ENCODE results near the gene GUCA1A.
"Not testable (repeated sequence)": the region's sequence is repeated elsewhere in the genome, so short reads cannot be mapped to it uniquely, and the experiment has no call there.

GUCA1A gene

GRCh38 chr6:42150254-42150653 lies 22.9 kb upstream of the GUCA1A start:
- no peaks in the 10 kb centered on the region for H3K9me3 ChIP-seq (ENCODE audit: control insufficient read depth in 1 of 2, low read length in 2 of 2)
- H3K4me1 ChIP-seq (ENCODE audit: control insufficient read depth in 1 of 2, insufficient read depth in 2 of 2, low read length in 2 of 2), result no peaks in the 10 kb centered on the region
- no peak overlapping the region for H3K4me3 ChIP-seq (ENCODE audit: low read depth in 1 of 2, low read length in 2 of 2)
- H3K36me3 ChIP-seq (ENCODE audit: control insufficient read depth in 1 of 2, insufficient read depth in 2 of 2, low read length in 2 of 2), result no peaks in the 10 kb centered on the region
- no peak overlapping the region for H3K27ac ChIP-seq (ENCODE audit: low read length)
- no peaks in the 10 kb centered on the region for H3K27me3 ChIP-seq (ENCODE audit: low read depth, low read length)

DNA sequence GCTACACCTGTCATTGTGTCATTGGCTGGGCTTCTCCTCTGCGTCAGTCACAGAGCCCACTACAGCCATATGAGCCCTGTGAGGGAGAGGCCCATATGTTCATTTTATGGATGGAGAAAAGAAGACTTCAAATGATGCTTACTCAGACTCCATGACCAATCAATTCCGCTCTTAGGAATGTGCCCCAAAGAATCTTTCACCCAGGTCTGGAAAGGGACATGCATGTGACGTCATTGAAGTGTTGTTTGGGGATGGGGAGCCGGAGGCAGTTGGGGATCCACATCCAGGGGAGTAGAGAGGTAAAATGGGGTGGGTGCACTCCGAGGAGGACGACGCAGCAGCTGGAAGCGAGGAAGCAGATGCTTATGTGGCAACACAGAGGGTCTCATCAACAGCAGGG lies 21.1 kb upstream of the GUCA1A start:
- Histone ChIP-seq H3K9me3 (ENCODE audit: control insufficient read depth in 1 of 2, low read length in 2 of 2) (no peaks in the 10 kb centered on the region), H3K4me3 (ENCODE audit: low read depth in 1 of 2, low read length in 2 of 2) (no peak overlapping the region), H3K27ac (ENCODE audit: low read length) (no peak overlapping the region), H3K4me1 (ENCODE audit: control insufficient read depth in 1 of 2, insufficient read depth in 2 of 2, low read length in 2 of 2) (no peaks in the 10 kb centered on the region), H3K27me3 (ENCODE audit: low read depth, low read length) (no peaks in the 10 kb centered on the region), H3K36me3 (ENCODE audit: control insufficient read depth in 1 of 2, insufficient read depth in 2 of 2, low read length in 2 of 2) (no peaks in the 10 kb centered on the region)

GRCh38 chr6:42152528-42153213 lies 20.5 kb upstream of the GUCA1A start:
- H3K4me3 ChIP-seq (ENCODE audit: low read depth in 1 of 2, low read length in 2 of 2); H3K27me3 ChIP-seq (ENCODE audit: low read depth, low read length); H3K9me3 ChIP-seq (ENCODE audit: control insufficient read depth in 1 of 2, low read length in 2 of 2); H3K4me1 ChIP-seq (ENCODE audit: control insufficient read depth in 1 of 2, insufficient read depth in 2 of 2, low read length in 2 of 2); H3K27ac ChIP-seq (ENCODE audit: low read length); H3K36me3 ChIP-seq (ENCODE audit: control insufficient read depth in 1 of 2, insufficient read depth in 2 of 2, low read length in 2 of 2): not testable (repeated sequence)

DNA sequence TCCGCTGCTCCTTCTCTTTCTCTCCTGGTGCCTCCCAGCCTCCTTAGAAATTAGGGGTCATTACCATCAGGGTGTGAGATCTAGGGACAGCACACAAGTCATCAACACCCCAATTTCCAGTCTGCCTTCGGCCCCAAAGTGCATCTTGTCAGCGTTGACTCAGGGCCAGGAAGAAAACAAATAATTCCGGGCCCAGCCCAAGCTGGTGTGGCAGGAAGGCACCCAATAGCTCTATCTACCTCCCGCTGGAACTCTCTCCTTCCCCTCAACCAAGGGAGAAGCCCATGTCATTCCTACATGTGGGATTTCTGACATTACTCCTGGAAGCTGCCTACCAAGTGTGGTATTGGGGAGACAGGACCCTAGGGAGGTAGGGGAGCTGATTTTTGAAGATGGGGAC lies 19.2 kb upstream of the GUCA1A start:
- Histone ChIP-seq H3K27ac (ENCODE audit: low read length) (no peak overlapping the region), H3K36me3 (ENCODE audit: control insufficient read depth in 1 of 2, insufficient read depth in 2 of 2, low read length in 2 of 2) (no peaks in the 10 kb centered on the region), H3K27me3 (ENCODE audit: low read depth, low read length) (no peaks in the 10 kb centered on the region), H3K9me3 (ENCODE audit: control insufficient read depth in 1 of 2, low read length in 2 of 2) (no peaks in the 10 kb centered on the region), H3K4me1 (ENCODE audit: control insufficient read depth in 1 of 2, insufficient read depth in 2 of 2, low read length in 2 of 2) (peaks cover 0 to 5% of the 10 kb centered on the region in 2 donors), H3K4me3 (ENCODE audit: low read depth in 1 of 2, low read length in 2 of 2) (no peak overlapping the region)

GRCh38 chr6:42154461-42155209 lies 18.5 kb upstream of the GUCA1A start:
- H3K27me3 ChIP-seq (ENCODE audit: low read depth, low read length), result no peaks in the 10 kb centered on the region
- H3K9me3 ChIP-seq (ENCODE audit: control insufficient read depth in 1 of 2, low read length in 2 of 2), result no peaks in the 10 kb centered on the region
- H3K4me3 ChIP-seq (ENCODE audit: low read depth in 1 of 2, low read length in 2 of 2), result no peak overlapping the region
- no peak overlapping the region for H3K27ac ChIP-seq (ENCODE audit: low read length)
- no peaks in the 10 kb centered on the region for H3K36me3 ChIP-seq (ENCODE audit: control insufficient read depth in 1 of 2, insufficient read depth in 2 of 2, low read length in 2 of 2)
- peaks cover 0 to 5% of the 10 kb centered on the region in 2 donors for H3K4me1 ChIP-seq (ENCODE audit: control insufficient read depth in 1 of 2, insufficient read depth in 2 of 2, low read length in 2 of 2)

DNA sequence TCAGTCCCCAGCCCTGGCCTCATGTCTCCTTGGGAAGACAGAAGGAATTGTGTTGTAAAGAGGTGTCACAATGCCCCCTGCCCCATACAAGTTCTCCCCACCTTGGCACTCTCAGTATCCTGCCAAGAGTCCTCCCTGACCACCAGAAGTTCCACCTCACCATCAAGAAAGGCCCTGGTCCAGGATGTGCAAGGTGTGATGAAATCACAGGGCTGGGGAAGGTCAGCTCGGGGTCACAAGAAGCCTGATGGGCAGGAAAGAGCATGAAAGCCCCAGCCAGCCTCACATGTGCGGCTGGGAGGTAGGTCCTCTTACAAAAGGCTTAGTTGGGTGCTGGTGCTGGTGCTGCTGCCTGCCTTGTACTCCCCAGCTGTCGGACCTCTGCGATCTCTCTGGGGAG lies 17.9 kb upstream of the GUCA1A start:
- Histone ChIP-seq H3K27ac (ENCODE audit: low read length) (no peak overlapping the region), H3K4me3 (ENCODE audit: low read depth in 1 of 2, low read length in 2 of 2) (no peak overlapping the region), H3K27me3 (ENCODE audit: low read depth, low read length) (no peaks in the 10 kb centered on the region), H3K9me3 (ENCODE audit: control insufficient read depth in 1 of 2, low read length in 2 of 2) (no peaks in the 10 kb centered on the region), H3K36me3 (ENCODE audit: control insufficient read depth in 1 of 2, insufficient read depth in 2 of 2, low read length in 2 of 2) (no peaks in the 10 kb centered on the region), H3K4me1 (ENCODE audit: control insufficient read depth in 1 of 2, insufficient read depth in 2 of 2, low read length in 2 of 2) (peaks cover 0 to 5% of the 10 kb centered on the region in 2 donors)

- H3K27ac ChIP-seq (ENCODE audit: low read length), result no peak overlapping the region
- peaks cover 0 to 5% of the 10 kb centered on the region in 2 donors for H3K4me1 ChIP-seq (ENCODE audit: control insufficient read depth in 1 of 2, insufficient read depth in 2 of 2, low read length in 2 of 2)
- H3K9me3 ChIP-seq (ENCODE audit: control insufficient read depth in 1 of 2, low read length in 2 of 2), result no peaks in the 10 kb centered on the region
- H3K36me3 ChIP-seq (ENCODE audit: control insufficient read depth in 1 of 2, insufficient read depth in 2 of 2, low read length in 2 of 2), result no peaks in the 10 kb centered on the region
- no peak overlapping the region for H3K4me3 ChIP-seq (ENCODE audit: low read depth in 1 of 2, low read length in 2 of 2)
- no peaks in the 10 kb centered on the region for H3K27me3 ChIP-seq (ENCODE audit: low read depth, low read length)
Observed at GRCh38 chr6:42156638-42157037, 16.5 kb upstream of the GUCA1A start.

- no peak overlapping the region for H3K4me3 ChIP-seq (ENCODE audit: low read depth in 1 of 2, low read length in 2 of 2)
- no peak overlapping the region for H3K27ac ChIP-seq (ENCODE audit: low read length)
- H3K4me1 ChIP-seq (ENCODE audit: control insufficient read depth in 1 of 2, insufficient read depth in 2 of 2, low read length in 2 of 2), result peaks cover 0 to 5% of the 10 kb centered on the region in 2 donors
- H3K27me3 ChIP-seq (ENCODE audit: low read depth, low read length), result no peaks in the 10 kb centered on the region
- H3K36me3 ChIP-seq (ENCODE audit: control insufficient read depth in 1 of 2, insufficient read depth in 2 of 2, low read length in 2 of 2), result no peaks in the 10 kb centered on the region
- no peaks in the 10 kb centered on the region for H3K9me3 ChIP-seq (ENCODE audit: control insufficient read depth in 1 of 2, low read length in 2 of 2)
Observed at GRCh38 chr6:42158011-42158410, 15.2 kb upstream of the GUCA1A start.

DNA sequence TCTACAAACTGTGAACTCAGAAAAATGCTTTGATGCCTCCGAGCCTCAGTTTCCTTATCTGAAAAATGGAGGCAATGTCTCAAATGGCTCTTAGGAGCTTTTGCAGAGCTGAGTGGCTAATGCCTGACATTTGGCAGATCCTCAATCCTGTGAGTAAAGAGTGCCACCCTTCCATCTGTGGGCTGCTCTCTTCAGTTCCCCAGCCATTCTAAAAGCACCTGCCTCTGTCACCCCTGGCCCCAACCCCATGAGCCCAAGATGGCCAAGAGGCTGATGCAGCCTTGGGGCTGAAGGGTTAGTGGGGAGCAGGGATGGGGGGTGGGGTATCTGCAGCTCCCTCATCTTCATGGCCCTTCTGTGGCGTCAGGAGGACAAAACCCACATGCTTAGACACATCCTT lies 14.5 kb upstream of the GUCA1A start:
- Histone ChIP-seq H3K27me3 (ENCODE audit: low read depth, low read length) (no peaks in the 10 kb centered on the region), H3K27ac (ENCODE audit: low read length) (no peak overlapping the region)

GRCh38 chr6:42159431-42160024 lies 13.6 kb upstream of the GUCA1A start:
- Histone ChIP-seq H3K27ac (ENCODE audit: low read length) (no peak overlapping the region), H3K27me3 (ENCODE audit: low read depth, low read length) (no peaks in the 10 kb centered on the region), H3K36me3 (ENCODE audit: control insufficient read depth in 1 of 2, insufficient read depth in 2 of 2, low read length in 2 of 2) (no peaks in the 10 kb centered on the region), H3K4me3 (ENCODE audit: low read depth in 1 of 2, low read length in 2 of 2) (no peak overlapping the region), H3K4me1 (ENCODE audit: control insufficient read depth in 1 of 2, insufficient read depth in 2 of 2, low read length in 2 of 2) (peaks cover 0 to 5% of the 10 kb centered on the region in 2 donors), H3K9me3 (ENCODE audit: control insufficient read depth in 1 of 2, low read length in 2 of 2) (no peaks in the 10 kb centered on the region)

More for the DNA sequence above, 14.5 kb upstream of the GUCA1A start:
- Histone ChIP-seq H3K9me3 (ENCODE audit: control insufficient read depth in 1 of 2, low read length in 2 of 2) (no peaks in the 10 kb centered on the region), H3K4me3 (ENCODE audit: low read depth in 1 of 2, low read length in 2 of 2) (no peak overlapping the region), H3K4me1 (ENCODE audit: control insufficient read depth in 1 of 2, insufficient read depth in 2 of 2, low read length in 2 of 2) (peaks cover 0 to 5% of the 10 kb centered on the region in 2 donors), H3K36me3 (ENCODE audit: control insufficient read depth in 1 of 2, insufficient read depth in 2 of 2, low read length in 2 of 2) (no peaks in the 10 kb centered on the region)

GRCh38 chr6:42162384-42162783 lies 10.8 kb upstream of the GUCA1A start:
- Histone ChIP-seq H3K4me3 (ENCODE audit: low read depth in 1 of 2, low read length in 2 of 2) (no peak overlapping the region), H3K27ac (ENCODE audit: low read length) (no peak overlapping the region), H3K4me1 (ENCODE audit: control insufficient read depth in 1 of 2, insufficient read depth in 2 of 2, low read length in 2 of 2) (peaks cover 0 to 5% of the 10 kb centered on the region in 2 donors), H3K36me3 (ENCODE audit: control insufficient read depth in 1 of 2, insufficient read depth in 2 of 2, low read length in 2 of 2) (no peaks in the 10 kb centered on the region), H3K27me3 (ENCODE audit: low read depth, low read length) (no peaks in the 10 kb centered on the region), H3K9me3 (ENCODE audit: control insufficient read depth in 1 of 2, low read length in 2 of 2) (no peaks in the 10 kb centered on the region)
